Fibroblast of the aortic adventitia (primary cell): Measurements from ENCODE around the gene KRTAP12-3. TPM values are rescaled to one million over a fixed set of nuclear protein-coding genes. Genes with fewer than 3 reads are reported as not detected.

ENCODE experiments used
- DNase-seq: peaks from one replicate; pipeline ENCODE4 v3.0.0-alpha.2; 2010; ENCODE audit warnings: low read depth
- H3K4me3 ChIP-seq: 2 replicates; pipeline ENCODE4 v1.5.1; 2011; ENCODE audit warnings: low read depth, mild to moderate bottlenecking, control low read depth, low read length, moderate library complexity
- CTCF ChIP-seq: IDR thresholded peaks from 2 replicates; pipeline ENCODE4 v1.5.1; 2011; ENCODE audit warnings: mild to moderate bottlenecking, low read length, control low read depth, inconsistent platforms; ENCODE audit not compliant: insufficient read depth
- small RNA-seq: library from RNA; depleted of rRNA; stranded (forward); fragments of <200 nt; gene quantifications from one replicate; pipeline ENCODE3, GENCODE V24; 2012
- total RNA-seq: library from RNA; depleted of rRNA; stranded (reverse); fragments of >200 nt; gene quantifications from 2 replicates; pipeline ENCODE4 v1.2.3, GENCODE V29; 2012; ENCODE audit warnings: low replicate concordance

Gene KRTAP12-3
- total RNA-seq, 1 donor: not detected

- no peak overlapping the region for H3K4me3 ChIP-seq
- DNase-seq: no peak
- TF ChIP-seq CTCF: no peak
These were observed 48.4 kb downstream of the KRTAP12-3 start for GRCh38 chr21:44706026-44706705.

GRCh38 chr21:44706706-44707581 lies 49.2 kb downstream of the KRTAP12-3 start:
- TF ChIP-seq CTCF: no peak
- no peak for DNase-seq
- no peak overlapping the region for H3K4me3 ChIP-seq

Small RNA genes lying within 50 kb of the gene (small RNA-seq; reads per million reads assigned to genes)
- gene KRTAP12-6P: not detected

Other genes starting within 250 kb of the KRTAP12-3 start
- gene LRRC3, start 202.4 kb upstream of the KRTAP12-3 start, total RNA-seq: 0.16 and 0.45 TPM in 2 replicates
- not detected in 2 replicates for gene KRTAP10-1, start 117.7 kb upstream of the KRTAP12-3 start, total RNA-seq
- not detected in 2 replicates for gene KRTAP10-2, start 106.4 kb upstream of the KRTAP12-3 start, total RNA-seq
- not detected in 2 replicates for gene KRTAP10-3, start 99.1 kb upstream of the KRTAP12-3 start, total RNA-seq
- gene KRTAP10-4, start 84.2 kb upstream of the KRTAP12-3 start, total RNA-seq: not detected in 2 replicates
- gene KRTAP10-5, start 77.3 kb upstream of the KRTAP12-3 start, total RNA-seq: not detected in 2 replicates
- not detected in 2 replicates for gene KRTAP10-6, start 65.4 kb upstream of the KRTAP12-3 start, total RNA-seq
- gene KRTAP10-7, start 57.3 kb upstream of the KRTAP12-3 start, total RNA-seq: not detected in 2 replicates
- not detected in 2 replicates for gene KRTAP10-8, start 45.9 kb upstream of the KRTAP12-3 start, total RNA-seq
- gene KRTAP10-9, start 30.8 kb upstream of the KRTAP12-3 start, total RNA-seq: not detected in 2 replicates
- not detected in 2 replicates for gene KRTAP10-10, start 20.6 kb upstream of the KRTAP12-3 start, total RNA-seq
- not detected in 2 replicates for gene KRTAP10-11, start 11.5 kb upstream of the KRTAP12-3 start, total RNA-seq
- gene KRTAP12-4, start 3.3 kb upstream of the KRTAP12-3 start, total RNA-seq: not detected in 2 replicates
- gene KRTAP12-2, start 9.0 kb downstream of the KRTAP12-3 start, total RNA-seq: not detected in 2 replicates
- gene KRTAP12-1, start 24.2 kb downstream of the KRTAP12-3 start, total RNA-seq: not detected in 2 replicates
- gene KRTAP10-12, start 39.2 kb downstream of the KRTAP12-3 start, total RNA-seq: not detected in 2 replicates
- gene TSPEAR, start 53.6 kb downstream of the KRTAP12-3 start, total RNA-seq: 0.08 TPM in 1 of 2 replicates, not detected in the other
- 64.2 and 96.3 TPM in 2 replicates for gene UBE2G2, start 143.9 kb downstream of the KRTAP12-3 start, total RNA-seq
- gene SUMO3, start 160.1 kb downstream of the KRTAP12-3 start, total RNA-seq: 43.2 and 130 TPM in 2 replicates
- gene PTTG1IP, start 215.8 kb downstream of the KRTAP12-3 start, total RNA-seq: 226 and 233 TPM in 2 replicates